HG03025 (cell line): ENCODE measurements around the gene COL6A3.

Experiments
- ATAC-seq: cut with Tn5 transposase; IDR thresholded peaks from one replicate; pipeline ENCODE4 v1.9.1; 2021; ENCODE audit warnings: mild to moderate bottlenecking, moderate library complexity; ENCODE audit not compliant: unreplicated experiment, low FRiP score

Gene COL6A3

DNA sequence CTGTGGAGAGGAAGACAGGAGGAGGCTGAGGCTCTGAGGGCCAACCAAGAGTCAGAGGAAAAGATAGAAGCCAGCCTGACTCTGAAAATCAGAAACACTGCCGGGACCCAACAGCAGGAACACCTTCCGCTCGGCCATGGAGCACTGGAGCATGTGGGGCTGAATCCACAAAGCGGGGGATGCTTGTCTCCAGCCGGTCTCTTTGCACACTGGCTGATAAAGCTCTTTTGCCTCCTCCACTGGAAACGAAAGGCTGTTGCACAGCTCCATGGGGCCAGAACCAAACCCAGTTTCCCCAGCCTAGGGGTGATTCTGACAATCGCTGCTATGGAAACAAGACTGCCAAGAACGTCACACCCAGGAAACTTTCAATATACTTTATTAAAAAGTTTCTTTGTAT, 90.3 kb downstream of the COL6A3 start:
- ATAC-seq = no peak

DNA sequence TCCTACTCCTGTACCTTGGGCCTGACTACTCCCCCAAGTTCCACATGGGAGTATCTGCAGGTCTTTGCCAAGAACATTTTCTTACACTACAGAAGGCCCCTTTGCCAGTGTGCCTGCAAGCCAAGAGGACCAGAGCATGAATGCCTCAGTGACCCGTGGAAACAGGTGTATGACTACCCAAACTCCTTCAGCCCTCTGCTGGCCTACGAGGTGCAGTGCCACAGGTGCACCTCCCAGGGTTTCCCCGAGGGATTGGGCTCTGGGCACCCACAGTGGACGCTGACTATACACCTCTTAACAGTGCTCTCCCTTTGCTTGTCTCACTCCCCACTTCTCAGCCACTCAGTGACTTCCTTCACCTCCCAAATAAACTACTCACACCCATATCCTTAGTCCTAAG, 91.4 kb downstream of the COL6A3 start:
- no peak for ATAC-seq

DNA sequence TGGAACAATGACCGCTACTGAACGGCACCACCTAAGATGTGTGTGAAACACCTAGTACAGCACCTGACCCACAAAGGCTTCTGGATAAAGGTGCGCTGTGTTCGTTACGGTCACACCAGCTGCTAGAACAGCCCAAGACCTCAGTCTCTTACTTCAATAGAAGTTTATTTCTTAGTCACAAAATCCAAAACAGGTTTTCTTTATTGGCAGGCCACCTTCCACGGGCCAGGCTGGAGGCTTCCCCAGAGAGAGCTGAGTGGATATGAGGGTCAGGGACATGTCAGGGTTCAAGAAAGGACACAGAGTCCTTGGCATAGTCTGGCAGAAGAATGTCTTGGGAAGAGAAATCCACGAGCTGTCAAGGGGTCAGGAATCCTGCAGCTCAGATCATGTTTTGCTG, 92.2 kb downstream of the COL6A3 start:
- ATAC-seq = no peak

DNA sequence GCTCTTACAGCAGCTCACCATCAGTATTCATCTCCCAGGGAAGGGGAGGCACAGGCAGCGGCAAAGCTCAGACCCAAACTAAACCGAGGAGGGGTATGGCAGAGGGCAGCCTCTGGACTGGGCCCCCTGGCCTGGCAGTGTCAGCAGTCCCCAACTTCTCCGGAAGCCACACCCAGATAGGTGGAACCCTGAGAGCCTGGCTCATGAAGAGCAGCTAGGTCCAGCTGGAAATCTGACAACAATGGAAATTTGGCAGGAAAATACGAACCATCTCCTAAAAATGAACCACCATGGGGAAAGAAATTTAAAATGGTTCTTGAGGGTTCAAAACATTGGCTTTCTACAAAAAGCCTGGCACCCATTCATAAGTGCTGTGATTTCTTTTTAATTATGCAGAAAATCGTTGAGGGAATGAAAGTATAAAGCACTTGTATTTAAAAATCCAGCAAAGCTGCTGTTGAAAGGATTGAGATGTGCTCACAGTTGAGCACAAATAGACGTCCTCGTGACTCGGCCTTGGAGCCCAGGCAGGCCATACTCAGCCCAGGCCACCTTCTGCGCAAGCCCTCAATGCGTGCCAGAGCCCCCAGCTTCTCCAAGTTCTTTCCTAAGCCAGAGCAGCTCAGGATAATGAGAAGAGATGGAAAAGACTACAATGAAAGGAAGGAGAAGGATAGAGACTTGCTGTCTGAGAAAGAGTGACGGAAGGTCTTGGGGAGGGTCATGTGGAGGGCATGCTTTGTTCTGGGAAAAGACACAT, 93.0 kb downstream of the COL6A3 start:
- ATAC-seq = no peak

DNA sequence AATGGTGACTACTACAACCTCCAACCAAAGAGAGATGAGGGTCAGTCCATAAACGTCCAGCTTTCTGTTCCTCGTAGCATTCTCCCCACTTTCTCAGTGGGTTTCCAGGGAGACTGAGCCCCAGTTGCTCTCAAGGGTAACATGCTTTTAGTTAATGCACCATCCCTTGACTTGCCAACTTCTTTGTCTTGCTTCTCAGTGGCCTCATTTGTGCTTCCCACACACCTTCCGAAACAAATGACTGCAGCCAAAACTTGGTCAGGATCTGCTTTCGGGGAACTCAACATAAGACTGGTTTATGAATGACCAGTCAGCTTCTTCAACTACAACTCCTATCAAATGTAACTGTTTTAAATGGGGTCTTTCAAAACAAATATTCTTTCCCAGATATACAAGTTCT, 94.1 kb downstream of the COL6A3 start:
- ATAC-seq = no peak

DNA sequence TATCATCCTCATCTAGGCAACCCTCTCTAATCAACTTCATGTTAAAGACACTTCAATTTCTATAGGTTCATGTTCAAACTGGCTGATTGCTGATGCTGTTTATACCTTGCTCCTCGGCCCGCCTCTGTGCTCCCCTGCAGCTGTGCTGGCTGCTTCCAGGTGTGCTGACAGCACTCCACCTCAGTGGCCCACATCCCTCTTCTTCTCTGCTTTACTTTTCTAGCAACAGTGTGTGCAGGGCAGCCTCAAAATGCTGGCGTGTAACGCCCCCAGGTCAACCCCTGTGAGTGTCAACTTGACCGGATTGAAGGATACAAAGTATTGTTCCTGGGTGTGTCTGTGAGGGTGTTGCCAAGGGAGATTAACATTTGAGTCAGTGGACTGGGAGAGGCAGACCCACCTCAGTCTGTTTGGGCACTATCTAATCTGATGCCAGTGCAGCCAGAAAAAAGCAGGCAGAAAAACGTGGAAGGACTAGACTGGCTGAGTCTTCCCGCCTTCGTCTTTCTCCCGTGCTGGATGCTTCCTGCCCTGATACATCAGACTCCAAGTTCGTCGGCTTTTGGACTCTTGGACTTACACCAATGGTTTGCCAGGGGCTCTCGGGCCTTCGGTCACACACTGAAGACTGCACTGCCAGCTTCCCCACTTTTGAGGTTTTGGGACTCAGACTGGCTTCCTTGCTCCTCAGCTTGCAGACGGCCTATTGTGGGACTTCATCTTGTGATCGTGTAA, 94.7 kb downstream of the COL6A3 start:
- no peak for ATAC-seq

DNA sequence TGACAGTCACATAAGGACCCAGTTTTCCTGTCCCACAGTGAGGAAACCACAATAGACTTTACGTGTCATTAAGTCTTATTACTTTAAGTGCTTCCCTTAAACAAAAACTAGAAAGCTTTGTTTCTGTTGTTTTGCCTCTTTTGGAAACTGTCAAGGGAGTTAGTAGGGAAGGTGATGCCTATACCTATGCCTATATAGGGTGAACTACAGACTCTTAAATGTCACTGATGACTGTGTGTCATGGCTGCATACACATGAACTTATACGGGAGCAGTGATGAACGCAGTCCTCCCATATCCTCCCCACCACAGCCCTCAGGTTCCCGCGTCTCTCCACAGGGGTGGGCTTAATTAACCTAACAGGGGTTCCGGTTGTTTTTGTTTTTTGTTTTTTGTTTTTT, 97.6 kb downstream of the COL6A3 start:
- no peak for ATAC-seq

DNA sequence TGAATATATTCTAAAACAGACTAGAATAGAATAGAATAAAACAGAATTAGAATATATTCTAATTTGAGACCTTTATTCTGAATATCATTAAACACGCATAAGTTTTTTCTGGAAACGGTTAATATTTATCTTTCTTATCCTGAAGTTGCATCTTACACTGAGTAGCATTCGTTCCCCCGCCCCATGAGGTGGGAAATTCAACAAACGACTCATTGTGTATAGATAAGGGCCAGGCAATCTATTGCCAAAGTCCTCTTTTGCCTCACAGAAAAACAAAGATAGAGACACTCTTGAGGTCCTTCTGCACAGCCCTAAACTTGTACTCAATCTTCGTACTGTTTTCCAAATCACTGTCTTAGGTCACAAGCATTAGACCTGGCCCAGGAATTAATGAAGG, 98.1 kb downstream of the COL6A3 start:
- ATAC-seq = no peak

DNA sequence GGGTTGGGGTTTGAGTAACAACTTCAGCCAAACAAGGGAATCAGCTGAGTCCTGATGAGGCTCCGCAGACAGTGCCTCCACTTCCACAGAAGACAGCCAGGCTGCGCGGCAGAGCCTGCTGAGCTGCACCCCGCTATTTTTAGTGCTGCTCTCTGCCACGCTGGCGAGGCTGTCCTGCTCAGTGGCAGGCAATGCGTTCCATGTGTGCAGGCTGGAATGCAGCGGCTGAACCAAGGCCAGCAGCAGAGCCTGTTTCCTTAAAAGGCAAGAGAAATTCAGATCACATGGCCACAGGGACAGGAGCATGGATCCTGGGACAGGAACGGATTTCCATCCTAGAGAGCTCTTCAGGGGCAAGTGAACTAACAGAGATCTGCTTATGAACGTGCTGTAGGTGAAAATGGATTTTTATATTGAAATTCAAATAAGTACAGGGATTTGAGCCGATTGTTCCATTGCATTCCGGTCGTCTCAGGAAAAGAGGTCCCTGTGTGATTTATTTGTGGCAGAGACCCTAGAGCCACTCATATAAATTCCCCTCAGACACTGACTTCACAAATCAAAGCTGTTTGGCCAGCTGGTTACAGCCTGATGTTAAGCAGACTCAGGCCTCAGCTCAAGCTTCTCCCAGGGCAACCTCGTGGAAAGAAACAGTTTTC, 98.7 kb downstream of the COL6A3 start:
- ATAC-seq = no peak

DNA sequence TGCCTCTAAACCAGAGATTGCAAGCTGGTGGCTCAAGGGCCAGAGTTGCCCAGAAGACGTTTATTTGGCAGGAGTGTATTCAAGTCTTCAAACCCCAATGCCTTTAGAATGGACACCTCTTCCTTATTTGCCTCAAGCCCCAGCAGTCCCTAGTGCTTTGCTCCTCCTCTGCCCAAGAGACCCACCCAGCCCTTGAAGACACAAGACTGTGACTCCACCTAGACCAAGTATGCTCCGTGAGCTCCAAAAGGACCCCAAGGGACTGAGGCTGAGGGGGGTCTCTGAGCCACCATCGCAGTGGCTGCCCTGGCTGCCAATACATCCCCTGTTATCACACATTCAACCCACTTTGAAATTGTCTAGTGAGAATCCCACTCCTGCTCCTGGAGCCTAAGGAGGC, 99.3 kb downstream of the COL6A3 start:
- ATAC-seq = no peak

DNA sequence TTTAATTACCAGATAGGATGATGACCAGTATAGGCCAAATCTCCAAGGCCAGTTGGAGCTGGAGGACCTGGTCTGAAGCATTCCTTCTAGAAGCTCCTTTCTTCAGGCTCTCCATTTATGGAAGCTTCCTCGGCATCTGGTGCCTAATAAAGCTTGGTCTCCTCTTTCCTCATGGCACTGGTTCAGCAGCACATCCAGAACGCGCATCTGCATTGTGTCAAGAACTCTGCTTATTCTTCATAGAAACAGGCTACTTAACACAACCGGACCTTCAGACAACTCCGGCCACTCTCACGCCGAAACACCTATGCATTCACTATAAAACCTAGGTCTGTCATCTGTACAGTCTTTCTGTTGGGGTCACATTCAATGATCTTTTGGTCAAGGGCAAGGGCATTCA, 99.8 kb downstream of the COL6A3 start:
- no peak for ATAC-seq

DNA sequence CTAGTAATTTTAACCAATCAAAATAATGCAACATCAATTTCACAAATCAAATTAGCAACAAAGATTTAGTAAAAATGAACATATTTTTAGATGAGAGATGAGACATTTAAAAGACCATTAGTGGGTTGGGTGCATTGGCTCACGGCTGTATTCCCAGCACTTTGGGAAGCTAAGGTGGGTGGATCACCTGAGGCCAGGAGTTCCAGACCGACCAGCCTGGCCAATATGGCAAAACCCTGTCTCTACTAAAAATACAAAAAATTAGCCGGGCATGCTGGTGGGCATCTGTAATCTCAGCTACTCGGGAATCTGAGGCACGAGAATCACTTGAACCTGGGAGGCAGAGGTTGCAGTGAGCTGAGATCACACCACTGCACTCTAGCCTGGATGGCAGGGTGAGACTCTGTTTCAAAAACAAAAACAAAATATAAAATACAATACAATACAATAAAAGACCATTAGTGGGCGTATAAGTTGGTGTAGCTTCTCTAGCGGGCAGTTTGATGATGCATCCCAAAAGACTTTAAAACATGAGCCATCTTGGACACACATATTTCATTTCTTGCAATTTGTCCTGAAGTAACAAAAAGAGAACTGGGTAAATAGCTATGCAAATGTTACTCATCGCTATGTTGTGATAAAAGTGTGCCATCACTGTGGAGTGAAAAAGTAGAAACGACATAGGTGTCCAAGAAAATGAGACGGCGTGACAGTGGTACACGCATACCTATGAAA, 101.8 kb downstream of the COL6A3 start:
- no peak for ATAC-seq

DNA sequence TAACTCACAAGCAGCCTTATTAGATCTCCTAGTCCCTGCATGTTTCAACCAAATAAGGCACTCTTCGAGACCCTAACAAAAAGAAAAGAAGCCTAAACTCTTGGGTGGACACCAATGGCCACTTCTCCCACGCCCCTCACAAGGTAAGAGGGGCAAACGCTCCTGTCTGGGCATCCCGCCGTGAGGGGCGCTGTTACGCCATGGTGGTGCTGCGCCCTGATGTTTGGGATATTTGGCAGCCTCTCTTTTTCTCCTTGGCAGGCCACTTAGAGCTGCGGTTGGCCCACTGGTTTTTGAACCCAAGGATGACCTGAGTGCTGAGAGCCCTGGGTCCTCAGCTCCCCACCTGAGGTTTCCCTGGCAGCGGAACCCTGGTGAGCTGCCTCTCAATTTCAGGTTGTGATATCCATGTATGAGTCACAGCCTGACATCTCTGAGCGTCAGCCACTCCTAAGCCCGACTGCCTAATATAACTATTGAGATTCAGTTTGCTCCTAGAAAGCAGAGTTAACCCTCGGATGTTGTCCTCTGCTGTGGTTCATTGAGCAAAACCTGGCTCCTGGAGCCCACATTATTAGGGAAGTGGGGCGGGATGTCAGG, 103.3 kb downstream of the COL6A3 start:
- no peak for ATAC-seq

DNA sequence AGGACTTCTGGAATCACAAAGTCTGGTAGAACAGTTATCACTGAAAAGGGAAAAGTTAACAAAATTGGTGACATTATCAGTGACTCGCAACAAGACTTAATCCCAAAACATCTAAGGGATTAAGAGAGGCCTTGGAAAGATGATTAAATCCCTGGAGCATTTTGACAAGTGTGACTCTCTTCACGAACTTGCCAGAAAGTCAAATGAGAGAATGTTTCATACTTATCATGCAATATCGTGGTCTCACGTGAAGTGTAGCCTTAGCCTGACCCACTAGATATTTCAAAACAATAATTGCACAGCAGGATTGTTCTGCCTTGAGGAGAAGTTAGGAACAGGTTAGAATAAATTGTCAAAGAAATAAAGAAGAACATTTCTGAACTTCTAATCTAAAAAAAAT, 104.5 kb downstream of the COL6A3 start:
- ATAC-seq = no peak

DNA sequence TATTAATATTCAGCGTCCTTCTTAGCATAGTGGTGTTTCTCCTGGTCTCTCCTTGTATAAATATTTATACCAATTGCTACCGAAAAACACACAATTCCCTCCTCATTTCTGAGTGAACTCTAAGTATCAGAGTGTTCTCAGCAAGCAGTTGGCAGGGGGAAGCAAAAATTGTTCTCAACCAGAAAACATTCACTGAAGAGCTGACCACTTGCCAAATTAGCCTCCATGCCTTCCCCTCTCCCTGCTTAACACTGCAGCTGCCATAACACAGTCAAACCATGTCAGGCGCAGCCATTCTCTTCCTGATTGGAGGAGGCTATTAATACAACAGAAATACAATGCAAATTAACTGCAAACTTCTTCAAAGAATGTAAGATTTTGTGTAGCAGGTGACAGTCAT, 105.0 kb downstream of the COL6A3 start:
- ATAC-seq = no peak

DNA sequence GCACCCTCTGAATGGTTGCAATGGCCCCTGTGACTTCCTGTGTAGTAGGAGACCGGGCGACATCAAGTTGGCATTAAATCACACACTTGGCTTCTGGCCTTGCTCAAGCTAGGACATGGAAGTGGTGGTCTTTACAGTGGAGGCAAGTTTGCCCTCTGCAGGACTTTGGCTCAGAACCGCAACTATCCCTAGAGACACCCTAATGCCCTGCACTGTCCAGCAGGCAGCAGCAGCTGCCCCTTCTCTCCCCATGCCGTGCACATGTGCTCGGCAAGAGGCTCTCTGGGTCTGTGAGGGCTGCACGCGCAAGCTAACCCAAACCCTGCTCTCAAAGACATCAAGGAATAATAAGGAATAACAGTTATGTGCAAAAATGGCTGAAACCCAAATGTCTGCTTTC, 106.5 kb downstream of the COL6A3 start:
- no peak for ATAC-seq

DNA sequence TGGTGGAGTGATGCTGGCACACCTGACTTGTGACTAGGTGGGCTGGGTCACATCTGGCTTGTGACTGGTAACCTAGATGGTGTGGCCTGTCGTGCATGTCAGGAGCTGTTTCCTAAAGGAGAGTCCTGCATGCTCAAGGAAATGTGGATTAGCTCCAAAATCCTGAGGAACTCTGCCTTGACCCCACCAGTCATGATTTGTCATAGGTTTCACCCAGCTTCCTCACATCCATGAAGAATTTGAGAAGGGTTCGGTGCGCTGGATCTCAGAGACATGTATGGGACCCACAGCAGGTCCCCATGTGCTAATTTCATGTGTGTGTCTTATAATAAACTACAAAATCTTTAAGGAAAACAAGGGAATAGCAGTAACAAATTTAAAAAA, 107.2 kb downstream of the COL6A3 start:
- ATAC-seq = no peak

DNA sequence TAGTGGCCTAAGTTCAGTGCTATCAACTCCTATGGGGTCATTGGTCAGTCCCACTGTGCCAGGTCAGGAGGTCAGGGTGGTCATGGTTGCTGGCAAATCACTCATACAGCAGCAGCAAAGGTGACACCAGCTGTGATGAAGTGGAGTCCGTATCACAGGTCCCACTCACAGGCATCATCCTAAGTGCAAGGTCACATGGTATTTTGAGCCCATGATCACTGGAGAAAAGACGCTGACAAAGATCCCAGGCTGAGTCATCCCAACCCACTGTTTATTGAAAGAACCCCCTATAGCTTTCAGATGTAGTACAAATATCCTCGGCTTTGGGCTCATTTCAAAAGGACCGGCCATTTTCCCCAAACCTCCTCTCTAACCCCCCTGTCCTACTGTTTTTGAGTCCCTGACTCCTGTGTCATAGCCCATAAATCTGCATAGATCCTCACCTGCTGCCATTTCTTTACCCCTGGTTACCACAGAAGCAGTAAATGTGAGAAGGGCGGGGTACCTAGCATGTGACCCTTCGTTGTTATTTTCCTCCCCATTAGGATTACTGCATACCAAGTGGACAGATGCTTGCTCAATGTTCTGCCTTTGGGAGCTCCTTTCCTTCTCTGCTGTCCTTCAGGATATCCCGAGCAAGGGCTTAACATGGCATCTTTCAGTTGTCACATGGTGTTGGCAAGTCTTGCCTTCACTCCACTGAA, 107.7 kb downstream of the COL6A3 start:
- no peak for ATAC-seq

DNA sequence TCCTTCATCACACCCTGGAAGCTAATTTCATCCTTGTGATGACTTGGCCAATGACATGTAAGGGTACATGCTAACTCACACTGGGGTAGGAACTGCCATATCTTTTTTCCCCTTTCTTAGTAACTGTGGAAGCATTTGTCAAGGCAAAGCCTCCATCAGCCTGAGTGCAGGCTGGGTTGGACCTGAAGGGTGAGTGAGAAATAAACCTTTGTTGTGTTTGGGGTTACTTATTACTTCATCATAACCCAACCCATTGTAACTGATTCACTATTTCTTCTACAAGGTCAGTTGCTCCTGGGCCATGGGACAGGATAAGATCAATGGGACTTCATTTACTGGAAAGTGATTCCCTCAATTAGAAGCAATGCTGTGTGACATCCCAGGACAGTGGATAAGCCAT, 108.4 kb downstream of the COL6A3 start:
- ATAC-seq = no peak
